Erythroblast (primary cell): ENCODE data around the gene RRAGC.

ENCODE experiments used
- GATA1 ChIP-seq: IDR thresholded peaks from 2 replicates; pipeline ENCODE4 v1.6.1; 2011; ENCODE audit warnings: low read depth, mild to moderate bottlenecking, control low read depth, low read length, moderate library complexity
- POLR2A ChIP-seq: IDR thresholded peaks from 2 replicates; pipeline ENCODE4 v1.6.1; 2011; ENCODE audit warnings: mild to moderate bottlenecking, low read length

- no peak for TF ChIP-seq POLR2A
- TF ChIP-seq GATA1 = no peak
Measured at GRCh38 chr1:38865112-38865715, 5.6 kb upstream of the RRAGC start.
